ENCODE results near the gene RNF6. TPM values are rescaled to one million over a fixed set of nuclear protein-coding genes. Genes with fewer than 3 reads are reported as not detected.

Gene RNF6
- total and polyA plus RNA-seq, 2 donors (not counting 1 experiment from before 2014, with no cell fraction given): 20.1 to 52.4 TPM

- H3K9ac ChIP-seq (ENCODE audit: low read length): no peak overlapping the region
- POLR2A ChIA-PET: no interaction called here
- intact Hi-C loops (cut with micrococcal nuclease): loop anchor here (10.0 kb wide), 1 partner anchor 559 kb away; no protein-coding TSS in a partner anchor
Measured at GRCh38 chr13:26225896-26226617, 3.9 kb upstream of the RNF6 start.

More at GRCh38 chr13:26225896-26226617, 3.9 kb upstream of the RNF6 start:
- Histone ChIP-seq H4K20me1 (ENCODE audit: control insufficient read depth, insufficient read depth, low read length, poor library complexity, severe bottlenecking) (no peaks in the 10 kb centered on the region), H3K4me2 (replicated peaks; ENCODE audit: low read depth, low read length, poor library complexity, severe bottlenecking) (no peak overlapping the region), H3K9me3 (ENCODE audit: control extremely low read depth in 1 of 3, control insufficient read depth in 2 of 3, insufficient read depth in 1 of 3, low read length in 2 of 3) (peaks cover 0 to 3% (median 0%) of the 10 kb centered on the region in 3 donors), H3K27me3 (replicated peaks in 1 of 4; ENCODE audit: control extremely low read depth in 1 of 4, control insufficient read depth in 3 of 4, insufficient read depth in 4 of 4, low read length in 3 of 4) (no peaks in the 10 kb centered on the region), H3K79me2 (ENCODE audit: control insufficient read depth, insufficient read depth, low read length) (peaks cover 6% of the 10 kb centered on the region), H3K4me3 (ENCODE audit: control extremely low read depth in 1 of 5, extremely low read depth in 1 of 5, insufficient read depth in 1 of 5, low read depth in 2 of 5, low read length in 4 of 5) (no peak overlapping the region), H3K36me3 (replicated peaks in 1 of 2; ENCODE audit: control extremely low read depth in 1 of 2, control insufficient read depth in 1 of 2, extremely low read depth in 1 of 2, insufficient read depth in 2 of 2, low read length in 1 of 2) (no peaks in the 10 kb centered on the region), H2AFZ (ENCODE audit: insufficient read depth, low read depth, low read length, poor library complexity, severe bottlenecking) (no peak overlapping the region), H3K4me1 (ENCODE audit: control insufficient read depth in 2 of 2, insufficient read depth in 2 of 2, low read length in 2 of 2) (peaks cover 9% of the 10 kb centered on the region in 2 donors), H3K27ac (ENCODE audit: low read length in 2 of 2) (no peak overlapping the region)
- WGBS (ENCODE audit: insufficient coverage): 91% methylated on average over 6 of the region's 7 CpGs
- Mint-ChIP-seq H3K4me1 (peaks cover 18% of the 10 kb centered on the region), H3K9me3 (ENCODE audit: insufficient read depth) (no peaks in the 10 kb centered on the region), H3K4me3 (no peak overlapping the region), H3K27me3 (peaks cover 3% of the 10 kb centered on the region), H3K27ac (no peak overlapping the region)
- ATAC-seq (ENCODE audit: low read depth) (no peak), DNase-seq (no peak)
- TF ChIP-seq CTCF (IDR thresholded peaks at IDR 0.05) (no peak), EZH2 (IDR thresholded peaks at IDR 0.05; ENCODE audit: borderline replicate concordance, insufficient read depth, low read depth, low read length, poor library complexity, severe bottlenecking) (no peak)
- CTCF ChIA-PET: no interaction called here

All from B cell (primary cell).